NCI-H446 (cell line): Measurements from ENCODE around the gene FES.
"Not testable (repeated sequence)": the region's sequence is repeated elsewhere in the genome, so short reads cannot be mapped to it uniquely, and the experiment has no call there.

Experiments
- DNase-seq, 2 experiments: peaks; one replicate each; lab custom pipeline; 2025; lab: John Stamatoyannopoulos, UW

FES gene

DNA sequence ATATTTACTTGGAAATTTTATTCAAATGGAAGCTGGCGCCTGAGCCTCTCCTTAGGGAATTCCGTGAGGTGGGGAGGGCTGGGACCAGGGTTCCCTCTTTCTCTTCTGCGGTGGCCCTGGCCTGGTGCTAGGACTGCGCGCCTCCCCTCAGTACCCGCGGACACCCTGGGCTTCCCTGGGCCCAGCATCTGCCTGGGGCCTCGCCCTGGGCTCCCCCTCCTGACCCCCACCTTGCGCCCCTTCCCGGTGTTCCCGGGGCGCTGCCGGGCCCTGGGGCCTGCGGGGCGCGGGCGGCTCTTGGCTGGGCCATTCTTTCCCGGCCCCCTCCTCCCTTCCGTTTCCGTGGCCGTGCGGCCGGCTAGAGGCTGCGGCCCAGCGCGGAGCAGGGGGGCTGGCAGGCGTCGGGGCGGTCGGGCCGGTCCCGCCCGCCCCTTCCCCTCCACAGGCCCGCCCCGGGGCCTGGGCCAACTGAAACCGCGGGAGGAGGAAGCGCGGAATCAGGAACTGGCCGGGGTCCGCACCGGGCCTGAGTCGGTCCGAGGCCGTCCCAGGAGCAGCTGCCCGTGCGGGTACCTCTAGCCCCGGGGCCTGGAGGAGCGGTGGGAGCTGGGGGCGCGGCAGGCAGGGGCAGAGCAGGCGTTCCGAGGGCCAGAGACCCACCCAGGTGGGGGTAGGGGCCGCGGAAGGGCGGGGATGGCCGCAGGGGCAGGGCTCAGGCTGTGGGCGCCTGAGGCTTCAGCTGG, at the start of gene FES:
Gene FES (plus strand): TSS at position 529 of the 743 bp plus-strand sequence. CDS start 542 bp downstream, outside the sequence.
- DNase-seq: no peak

DNA sequence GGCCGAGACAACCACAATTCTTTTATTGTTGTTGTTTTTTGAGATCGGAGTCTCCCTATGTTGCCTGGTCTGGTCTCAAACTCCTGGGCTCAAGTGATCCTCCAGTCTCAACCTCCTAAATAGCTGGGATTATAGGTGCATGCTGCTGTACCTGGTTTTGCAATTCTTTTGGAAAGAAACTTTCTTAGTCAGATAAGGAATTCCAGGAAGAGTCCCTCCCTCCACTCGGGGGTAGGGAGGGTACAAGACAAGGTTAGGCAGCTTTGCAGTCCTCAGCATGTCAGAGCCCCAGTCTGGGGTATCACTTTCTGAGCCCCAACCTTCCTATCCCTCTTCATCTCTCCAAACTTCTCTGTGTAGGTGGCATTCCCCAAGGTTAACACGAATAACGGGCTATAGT, 49.7 kb upstream of the FES start:
- DNase-seq: no peak

DNA sequence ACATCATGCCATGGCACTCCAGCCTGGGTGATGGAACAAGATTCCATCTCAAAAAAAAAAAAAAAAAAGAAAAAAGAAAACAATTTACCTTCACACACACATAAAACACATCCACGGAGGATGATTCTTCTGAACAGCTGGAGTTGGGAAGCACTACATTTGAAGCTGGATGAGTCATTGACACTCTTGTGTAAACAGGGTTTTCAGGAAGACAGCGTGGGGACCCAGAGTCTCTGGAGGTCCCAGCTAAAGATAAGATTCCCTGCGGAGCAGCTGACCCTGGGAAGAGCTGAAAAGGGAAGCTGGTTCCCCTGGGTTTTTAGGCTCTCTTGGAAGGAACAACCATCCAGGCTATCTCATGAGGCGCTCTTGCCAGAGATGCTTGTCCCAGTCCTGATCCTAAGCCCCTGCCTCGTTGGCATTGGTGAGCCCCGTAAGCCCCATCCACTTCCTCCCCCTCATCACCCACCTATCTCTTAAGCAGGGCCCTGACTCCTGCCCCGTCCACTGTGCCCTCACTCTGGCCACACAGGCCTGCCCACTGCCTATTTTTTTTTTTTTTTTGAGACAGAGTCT, 47.9 kb upstream of the FES start:
- DNase-seq: no peak

DNA sequence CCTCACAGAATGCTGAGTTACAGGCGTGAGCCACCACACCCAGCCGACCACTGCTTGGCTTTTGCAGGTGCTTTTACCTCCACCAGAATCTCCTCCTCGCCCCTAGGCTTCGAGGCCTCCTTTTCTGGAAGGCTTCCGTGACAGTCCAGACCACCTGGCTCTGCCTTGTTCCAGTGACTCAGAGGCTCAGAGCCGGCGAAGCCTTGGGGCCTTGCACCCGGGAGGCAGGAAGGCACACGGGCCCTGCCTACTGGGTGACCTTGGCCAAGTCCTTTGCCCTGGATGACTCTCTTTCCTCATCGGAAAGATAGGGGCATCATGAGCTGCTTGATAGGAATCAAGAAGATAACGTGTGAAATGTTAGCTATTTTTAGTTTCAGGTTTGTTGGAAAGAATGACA, 47.2 kb upstream of the FES start:
- no peak for DNase-seq

DNA sequence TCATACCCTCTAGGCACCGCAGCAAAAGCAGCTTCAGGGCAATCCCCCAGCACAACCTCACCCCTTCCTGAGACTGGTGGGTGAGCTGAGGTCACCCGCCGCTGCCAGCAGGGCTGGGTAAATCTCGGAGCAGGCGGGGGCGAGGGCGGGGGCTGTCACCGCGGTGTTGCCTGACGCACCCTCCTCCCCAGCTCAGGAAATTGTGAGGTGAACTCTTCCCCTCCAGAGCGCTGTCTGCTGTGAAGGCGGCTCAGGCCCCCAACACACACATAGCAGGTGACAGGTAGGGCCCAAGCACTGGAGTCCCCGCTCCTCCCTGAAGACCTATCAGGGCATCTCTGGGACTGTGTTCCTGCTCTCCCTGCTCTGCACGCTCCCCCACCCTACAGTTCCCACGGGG, 46.2 kb upstream of the FES start:
- no peak for DNase-seq

DNA sequence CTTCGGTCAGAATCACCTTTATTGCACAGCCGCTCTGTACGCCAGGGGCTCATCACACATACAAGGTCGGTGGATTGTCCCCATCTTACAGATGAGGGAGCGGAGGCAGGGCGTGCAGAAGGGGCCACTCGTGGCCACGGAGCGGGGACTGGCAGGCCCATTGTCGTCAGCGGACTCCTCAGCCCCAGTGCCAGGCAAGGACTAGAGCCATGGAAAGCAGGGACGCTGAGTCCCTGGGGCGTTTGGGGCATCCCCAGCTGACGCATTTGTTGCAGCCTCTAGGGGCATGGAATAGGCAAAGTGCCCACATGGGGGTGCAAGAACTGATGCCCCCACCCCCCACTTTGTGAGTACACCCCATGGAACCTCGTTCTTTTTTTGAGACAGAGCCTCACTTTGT, 45.8 kb upstream of the FES start:
- DNase-seq: no peak

DNA sequence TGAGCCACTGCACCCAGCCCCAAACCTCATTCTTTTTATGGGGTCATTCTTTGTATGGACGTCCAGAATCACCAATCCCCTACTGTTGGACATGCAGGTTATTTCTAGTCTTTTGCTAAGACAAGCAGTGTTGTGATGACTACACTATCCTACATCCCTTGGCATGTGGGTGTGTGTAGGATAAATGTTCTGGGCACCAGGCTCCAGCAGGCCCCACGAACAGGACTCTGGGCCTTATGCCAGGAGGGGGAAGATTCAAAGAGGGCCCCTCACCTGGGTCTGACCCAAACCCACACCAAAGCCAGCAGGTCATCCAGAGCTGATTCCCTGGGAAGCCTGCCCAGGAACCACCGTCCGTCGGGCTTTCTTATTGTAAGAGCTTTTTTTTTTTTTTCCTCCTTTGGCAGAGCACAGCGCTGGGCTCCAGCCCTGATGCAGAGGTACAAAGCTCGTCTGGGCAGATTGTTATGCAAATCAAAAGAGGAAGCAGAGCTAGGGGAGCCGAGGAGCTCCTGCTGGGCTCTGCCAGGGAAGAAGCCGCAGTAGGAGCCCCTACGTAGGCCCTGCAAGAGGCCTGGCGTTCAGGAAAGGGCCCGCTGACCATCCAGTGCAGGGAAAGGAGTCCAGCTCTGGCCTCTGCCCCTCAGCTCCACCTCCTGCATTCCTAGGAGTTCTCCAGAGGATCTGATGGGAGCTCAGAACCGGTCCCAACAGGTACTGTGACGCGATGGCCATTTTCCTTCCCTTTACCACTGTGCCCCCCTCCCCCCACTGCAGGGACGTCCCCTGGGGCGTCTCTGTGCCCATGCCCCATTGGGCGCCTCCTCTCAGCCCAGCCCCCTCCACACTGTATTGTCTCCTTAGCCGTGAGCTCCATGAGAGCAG, 44.9 kb upstream of the FES start:
- peak; percentile 4 to 21 for DNase-seq

DNA sequence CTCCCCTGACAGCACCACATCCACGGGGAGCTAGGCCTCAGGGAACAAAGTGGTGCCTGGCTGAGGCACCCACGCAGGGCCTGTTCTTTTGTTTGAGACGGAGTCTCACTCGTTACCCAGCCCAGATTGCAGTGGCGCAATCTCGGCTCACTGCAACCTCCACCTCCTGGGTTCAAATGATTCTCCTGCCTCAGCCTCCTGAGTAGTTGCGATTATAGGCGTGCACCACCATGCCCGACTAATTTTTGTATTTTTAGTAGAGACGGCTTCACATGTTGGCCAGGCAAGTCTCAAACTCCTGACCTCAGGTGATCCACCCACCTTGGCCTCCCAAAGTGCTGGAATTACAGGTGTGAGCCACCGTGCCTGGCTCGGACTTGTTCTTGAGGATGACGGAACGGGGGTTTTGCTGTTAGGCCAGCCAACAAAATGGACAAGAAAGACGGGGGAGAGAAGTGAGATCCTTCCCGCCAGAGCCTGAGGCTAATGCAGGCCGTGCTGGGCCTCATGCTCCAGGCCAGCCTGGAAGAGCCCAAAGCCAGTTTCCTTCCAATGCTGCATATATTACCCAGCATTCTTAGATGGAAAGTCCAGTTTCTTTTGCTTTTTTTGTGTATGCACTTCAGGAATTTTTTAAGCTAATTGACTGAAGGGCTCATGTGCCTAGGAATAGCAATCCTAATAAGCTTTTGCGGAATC, 44.0 kb upstream of the FES start:
- DNase-seq: no peak

DNA sequence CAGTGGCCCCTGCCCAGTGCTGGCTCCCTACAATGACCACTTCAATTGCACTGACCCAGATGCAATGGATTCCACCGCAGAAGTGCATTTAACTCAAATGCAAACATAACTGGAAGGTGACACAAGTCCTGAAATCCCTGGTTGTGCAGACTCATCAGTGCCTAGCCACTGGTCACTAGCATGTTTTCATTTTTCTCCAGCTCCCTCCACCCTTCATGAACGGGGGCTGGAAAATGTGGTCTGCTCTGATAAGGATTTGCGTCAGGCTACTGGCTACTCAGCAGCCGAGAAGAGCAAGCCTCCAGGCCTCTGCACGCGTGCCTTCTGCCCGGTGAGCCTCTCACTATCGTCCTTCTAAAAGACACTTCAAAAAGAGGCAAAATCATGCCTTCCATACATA, 43.4 kb upstream of the FES start:
- DNase-seq: no peak

DNA sequence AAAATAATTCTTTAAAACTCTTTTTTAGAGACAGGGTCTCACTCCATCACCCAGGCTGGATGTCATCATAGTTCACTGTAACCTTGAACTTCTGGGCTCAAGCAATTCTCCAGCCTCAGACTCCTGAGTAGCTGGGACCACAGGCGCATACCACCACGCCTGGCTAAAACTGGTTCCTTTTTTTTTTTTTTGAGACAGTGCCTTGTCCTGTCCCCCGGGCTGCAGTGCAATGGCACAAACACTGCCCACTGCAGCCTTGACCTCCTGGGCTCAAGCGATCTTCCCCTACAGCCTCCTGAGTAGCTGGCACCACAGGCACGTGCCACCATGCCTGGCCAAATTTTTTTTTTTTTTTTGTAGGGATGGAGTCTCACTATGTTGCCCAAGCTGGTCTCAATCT, 39.6 kb upstream of the FES start:
- DNase-seq: no peak

DNA sequence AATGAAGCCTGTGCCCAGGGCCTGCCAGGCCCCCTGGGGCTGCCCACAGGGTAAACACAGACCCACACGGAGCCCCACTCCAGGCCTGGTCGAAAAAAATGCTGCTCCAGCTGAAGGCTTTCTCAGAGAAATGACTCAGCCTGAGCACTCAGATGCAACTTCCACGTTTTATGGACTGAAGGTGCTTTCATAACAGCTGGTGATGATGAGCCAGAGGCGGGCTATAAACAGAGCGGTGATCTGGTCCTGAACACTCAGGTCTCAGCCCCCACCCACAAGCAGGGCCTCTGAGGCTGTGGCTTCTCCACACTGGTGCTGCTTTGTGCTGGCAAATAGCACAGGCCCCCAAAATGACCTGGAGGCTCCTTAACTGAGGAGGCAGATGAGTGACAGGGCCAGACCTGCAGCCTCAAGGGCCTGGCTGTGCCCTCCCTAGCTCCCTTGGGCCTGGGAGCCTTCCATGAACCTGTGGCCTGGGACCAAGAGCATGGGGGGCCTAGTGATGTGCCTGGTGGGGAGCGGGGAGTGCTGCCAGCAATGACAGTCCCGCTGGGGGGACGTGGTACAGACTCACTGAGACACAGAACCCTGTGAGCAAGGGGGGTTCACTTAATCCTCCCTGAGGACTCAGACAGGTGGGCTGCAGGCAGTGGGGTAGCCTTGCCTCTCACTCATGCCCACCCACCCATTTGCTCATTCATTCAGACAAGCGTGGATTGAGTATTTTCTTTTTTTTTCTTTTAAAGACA, 38.9 kb upstream of the FES start:
- peak in 1 of 2 experiments; percentile 31 for DNase-seq

DNA sequence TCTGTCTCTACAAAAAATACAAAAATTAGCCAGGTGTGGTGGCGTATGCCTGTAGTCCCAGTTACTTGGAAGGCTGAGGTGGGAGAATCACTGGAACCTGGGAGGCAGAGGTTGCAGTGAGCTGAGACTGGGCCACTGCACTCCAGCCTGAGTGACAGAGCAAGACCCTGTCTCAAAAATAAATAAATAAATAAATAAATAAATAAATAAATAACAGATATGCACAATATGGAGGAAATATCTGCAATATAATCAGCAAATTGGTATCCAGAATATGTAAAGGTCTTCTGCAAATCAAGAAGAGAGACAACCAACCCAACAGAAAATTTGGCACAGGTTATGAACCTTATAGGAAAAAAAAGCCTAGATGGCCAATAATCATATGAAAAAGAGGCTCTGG, 34.9 kb upstream of the FES start:
- DNase-seq: not testable (repeated sequence)

DNA sequence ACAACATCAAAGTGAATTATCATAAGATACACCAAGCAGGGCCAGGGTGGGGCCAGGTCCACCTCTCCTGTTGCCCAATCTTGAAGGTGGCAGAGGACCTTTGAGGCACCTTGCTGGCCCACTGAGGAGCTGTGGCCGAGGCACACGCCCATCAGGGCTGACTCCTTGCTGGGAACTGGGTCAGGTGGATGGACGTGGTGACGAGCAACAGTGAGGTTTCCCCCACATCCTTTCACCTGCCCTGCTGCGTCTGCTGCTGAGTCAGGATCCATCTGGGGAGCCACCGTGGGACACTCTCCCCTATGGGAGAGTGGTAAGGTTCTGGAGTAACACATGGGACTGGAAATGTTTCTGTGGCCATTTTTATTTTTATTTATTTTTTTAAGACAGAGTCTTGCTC, 33.2 kb upstream of the FES start:
- DNase-seq: no peak

DNA sequence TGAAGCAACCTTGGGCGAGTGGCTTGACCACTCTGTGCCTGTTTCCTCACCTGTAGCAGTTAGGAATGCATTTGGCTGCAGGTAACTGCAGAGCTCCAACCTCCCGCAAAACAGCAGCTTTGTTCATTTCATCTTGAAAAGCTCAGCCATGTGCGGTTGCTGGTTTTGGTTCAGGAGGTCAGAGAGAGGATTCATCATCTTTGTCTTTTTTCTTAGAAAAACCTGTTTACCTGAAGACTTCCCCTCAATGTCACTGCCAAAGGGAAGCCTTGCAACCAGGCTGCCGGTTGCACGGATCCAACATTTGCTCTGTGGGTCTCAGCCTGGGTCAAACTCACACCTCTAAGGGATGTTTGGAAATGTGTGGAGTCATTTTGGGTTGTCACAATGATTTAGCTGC, 32.4 kb upstream of the FES start:
- no peak for DNase-seq

DNA sequence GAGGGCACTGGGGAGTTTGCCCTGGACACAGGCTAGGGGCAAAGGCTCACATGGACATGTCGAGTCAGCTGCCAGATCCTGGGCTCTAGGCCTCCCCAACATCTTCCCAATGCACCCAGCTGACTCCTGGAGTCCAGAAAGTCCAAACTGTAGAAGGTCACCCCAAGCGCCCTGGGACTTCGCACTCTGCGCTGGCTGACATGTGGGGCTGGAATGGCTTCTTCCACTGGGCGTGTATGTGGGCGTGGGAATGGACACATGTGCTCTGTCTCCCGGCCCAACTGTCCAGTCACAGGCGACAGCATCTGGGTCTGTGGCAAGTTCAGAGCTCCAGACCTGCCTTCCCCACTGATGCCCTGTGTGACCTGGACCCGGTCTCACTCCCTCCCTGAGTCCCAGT, 29.2 kb upstream of the FES start:
- no peak for DNase-seq

DNA sequence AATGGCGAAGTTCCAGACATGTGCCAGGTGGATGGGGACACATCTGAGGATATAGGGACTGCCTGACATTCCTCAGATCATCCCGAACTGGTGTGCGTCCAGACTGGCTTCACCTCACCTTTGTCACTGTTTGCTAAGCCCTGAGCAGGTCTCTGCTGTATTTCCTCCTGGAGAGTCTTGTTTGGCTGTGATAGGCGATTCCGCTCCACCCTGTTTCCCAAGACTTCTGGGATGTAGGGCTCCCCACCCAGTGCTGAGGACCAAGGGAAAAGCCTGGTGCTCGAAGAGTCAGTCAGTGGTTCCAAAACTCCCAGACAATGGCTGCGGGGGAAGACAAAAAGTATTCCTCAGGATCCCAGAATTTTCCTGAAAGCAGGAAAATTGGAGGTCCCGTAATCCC, 27.0 kb upstream of the FES start:
- DNase-seq: no peak

DNA sequence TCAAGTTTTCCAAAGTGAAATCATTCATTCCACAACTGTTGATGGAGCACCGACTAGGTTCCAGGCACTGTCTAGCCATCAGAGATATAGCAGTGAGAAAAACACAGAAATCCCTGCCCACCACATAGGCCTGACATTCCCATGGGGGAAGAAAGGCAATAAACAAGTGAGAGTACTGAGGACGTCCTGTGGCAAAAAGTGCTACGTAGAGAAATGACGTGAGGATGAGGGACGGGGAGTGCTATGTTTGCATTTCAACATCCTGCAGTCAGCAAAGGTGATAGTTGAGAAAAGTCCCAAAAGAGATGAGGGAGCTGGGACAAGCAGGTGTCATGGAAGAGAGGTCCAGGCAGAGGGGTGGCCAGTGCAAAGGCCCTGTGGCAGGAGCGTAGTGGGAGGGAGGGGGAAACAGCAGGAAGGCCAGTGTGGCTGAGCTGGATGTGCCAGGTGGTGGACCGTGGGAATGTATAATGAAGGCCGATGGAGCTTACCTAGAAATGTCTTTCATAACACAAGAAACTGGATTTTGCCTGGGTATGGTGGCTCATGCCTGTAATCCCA, 26.3 kb upstream of the FES start:
- no peak for DNase-seq

DNA sequence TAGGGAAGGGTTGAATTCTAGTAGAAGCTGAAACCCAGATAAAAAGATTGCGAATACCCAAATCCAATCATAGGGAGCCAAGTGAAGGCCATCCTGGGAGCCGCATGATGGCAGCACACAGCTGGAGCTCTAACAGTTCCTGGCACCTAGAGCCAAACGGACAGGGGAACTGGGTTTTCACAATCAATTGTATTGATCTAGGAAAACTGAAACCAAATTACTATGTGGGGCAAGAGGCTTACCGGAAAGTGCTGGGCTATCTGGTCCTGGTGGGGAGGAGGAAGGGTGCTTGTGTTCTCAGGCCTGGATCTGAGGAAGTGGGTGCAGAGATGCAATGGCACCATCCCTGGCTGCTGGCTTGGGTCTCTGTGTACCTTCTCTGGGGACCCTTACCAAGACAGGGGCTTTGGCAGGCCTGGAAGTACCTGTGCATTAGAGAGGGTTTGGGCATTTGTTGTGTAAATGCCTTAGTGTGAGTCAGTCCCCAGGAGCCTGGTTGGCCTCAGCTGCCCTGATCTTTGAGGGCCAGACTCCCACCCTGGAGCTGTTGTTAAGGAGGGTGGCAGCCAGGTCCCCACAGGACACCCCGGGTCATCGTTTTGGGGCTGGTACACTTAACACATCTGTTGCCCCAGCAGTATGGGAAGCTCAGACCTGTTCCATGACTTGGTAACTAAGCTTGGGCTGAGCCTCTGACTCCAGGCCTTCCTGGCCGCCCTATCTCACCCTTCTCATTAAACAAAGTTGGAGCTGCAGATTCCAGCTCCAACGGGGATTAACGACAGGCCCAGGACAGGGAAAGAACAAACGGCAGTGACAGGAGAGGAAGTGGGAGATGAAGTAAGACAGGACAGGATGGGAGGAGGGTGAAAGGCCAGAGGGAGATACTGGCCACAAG, 24.8 kb upstream of the FES start:
- DNase-seq: no peak

DNA sequence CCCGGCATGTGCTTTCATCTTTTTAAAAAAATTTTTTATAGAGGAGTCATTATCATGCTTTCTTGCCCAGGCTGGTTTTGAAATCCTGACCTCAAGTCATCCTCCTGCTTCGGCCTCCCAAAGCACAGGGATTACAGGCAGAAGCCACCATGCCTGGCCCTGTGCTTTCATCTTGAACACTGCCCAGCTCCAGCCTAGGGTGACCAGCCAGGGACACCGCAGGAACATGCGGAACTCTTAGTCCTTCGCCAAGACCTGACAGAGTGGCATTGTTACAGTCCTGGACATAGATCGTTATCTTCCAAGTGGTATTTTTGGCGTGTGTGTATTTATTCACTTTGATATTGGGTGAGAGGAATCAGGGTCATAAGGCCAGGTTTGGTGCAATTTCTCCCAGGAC, 23.9 kb upstream of the FES start:
- DNase-seq: no peak

DNA sequence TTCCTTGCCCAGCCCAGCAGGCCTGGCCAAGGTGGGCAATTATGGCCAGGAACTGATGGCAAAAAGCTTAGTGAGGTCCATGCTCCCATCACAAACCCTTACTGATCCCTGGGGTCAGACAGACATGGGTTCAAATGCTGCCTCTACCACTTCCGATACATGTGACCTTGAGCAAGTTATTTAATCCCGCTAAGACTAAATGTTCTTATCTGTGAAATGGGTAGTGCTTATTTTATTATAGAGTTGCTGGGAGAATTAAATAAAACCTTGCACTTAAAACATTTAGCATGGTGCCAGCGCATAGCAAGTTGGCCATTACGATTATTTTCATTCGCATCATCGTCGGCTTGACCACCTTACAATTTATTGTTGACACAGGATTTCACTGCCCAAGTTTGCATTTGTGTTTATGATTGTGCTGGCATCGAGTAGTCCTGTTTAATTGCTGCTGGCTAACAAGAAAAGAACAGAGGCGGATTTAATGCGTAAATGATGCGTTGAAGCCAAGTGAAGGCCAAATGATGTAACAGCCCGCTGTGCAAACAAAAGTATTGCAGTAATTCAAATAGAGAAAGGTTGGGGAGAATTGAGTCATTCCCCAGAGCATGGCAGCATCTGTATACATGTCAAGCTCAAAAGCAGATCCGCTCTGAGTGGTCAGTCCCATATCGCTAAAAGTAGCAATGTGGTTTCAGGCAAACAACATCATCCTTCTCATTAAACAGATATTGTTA, 23.2 kb upstream of the FES start:
- DNase-seq: peak; percentile 28 to 51
